ENCODE data around the gene TMEM231. TPM values are rescaled to one million over a fixed set of nuclear protein-coding genes. Genes with fewer than 3 reads are reported as not detected.

TMEM231 gene
- total RNA-seq, 1 experiment from 2014 or later = 3.4 TPM

- Histone ChIP-seq H3K4ac (ENCODE audit: low read depth, low read length) (no peak overlapping the region), H3K79me1 (ENCODE audit: insufficient read depth, low read depth, low read length, poor library complexity, severe bottlenecking) (no peaks in the 10 kb centered on the region), H3K79me2 (ENCODE audit: insufficient read depth, low read length) (no peaks in the 10 kb centered on the region), H2AFZ (ENCODE audit: low read length) (no peak overlapping the region), H3K9ac (ENCODE audit: extremely low read depth, insufficient read length, low read length) (peak overlapping the region; percentile 58), H3K56ac (ENCODE audit: insufficient read length, low read depth, low read length) (no peak overlapping the region), H3K4me2 (ENCODE audit: insufficient read depth, insufficient read length, low read length) (peak overlapping the region; percentile 65), H3K27ac (ENCODE audit: insufficient read length, low read depth, low read length) (no peak overlapping the region), H3K9me3 (ENCODE audit: control insufficient read depth, low read depth, low read length) (no peaks in the 10 kb centered on the region), H3K14ac (ENCODE audit: insufficient read depth, low read length) (peak overlapping the region; percentile 43), H2BK12ac (ENCODE audit: insufficient read length, low read depth, low read length) (no peak overlapping the region), H2BK5ac (ENCODE audit: insufficient read length, low read length) (no peak overlapping the region), H3K23ac (ENCODE audit: insufficient read length, low read depth, low read length) (no peak overlapping the region), H4K20me1 (ENCODE audit: control insufficient read depth, insufficient read depth, insufficient read length) (peaks cover 3% of the 10 kb centered on the region), H2AK5ac (ENCODE audit: insufficient read length, low read length) (no peak overlapping the region), H2BK15ac (ENCODE audit: low read depth, low read length) (no peak overlapping the region), H3K18ac (ENCODE audit: insufficient read length, low read depth, low read length) (peak overlapping the region; percentile 72), H4K91ac (ENCODE audit: insufficient read length, low read depth, low read length) (no peak overlapping the region), H4K8ac (replicated peaks; ENCODE audit: insufficient read length, low read depth, low read length) (no peak overlapping the region), H3T11ph (ENCODE audit: low read length) (no peak overlapping the region), H3K27me3 (ENCODE audit: insufficient read depth, low read length) (no peaks in the 10 kb centered on the region), H3K4me1 (ENCODE audit: insufficient read depth, low read length) (no peaks in the 10 kb centered on the region; the same call in 1 of the 2 replicates), H4K5ac (ENCODE audit: insufficient read length, low read depth, low read length) (no peak overlapping the region), H3K23me2 (ENCODE audit: insufficient read length, low read depth, low read length, poor library complexity, severe bottlenecking) (peaks cover 12% of the 10 kb centered on the region), H2BK120ac (ENCODE audit: low read depth, low read length, poor library complexity, severe bottlenecking) (no peak overlapping the region), H2BK20ac (ENCODE audit: low read depth, low read length, poor library complexity, severe bottlenecking) (no peak overlapping the region)
- H3K27me3 Mint-ChIP-seq (ENCODE audit: low read depth) = peaks cover 6% of the 10 kb centered on the region; the same call in 1 of the 2 replicates
- TF ChIP-seq CTCF (conservative IDR thresholded peaks at IDR 0.05) = no peak
- peak overlapping the region; percentile 85 to 94 for H3K4me3 Mint-ChIP-seq
- DNase-seq = no peak
- no peaks in the 10 kb centered on the region for H3K9me3 Mint-ChIP-seq
- H3K4me1 Mint-ChIP-seq = peaks cover 17 to 20% of the 10 kb centered on the region in 2 experiments
- H3K36me3 Mint-ChIP-seq (ENCODE audit: insufficient read depth in 1 of 3, low read depth in 3 of 3) = peaks cover 0 to 9% (median 0%) of the 10 kb centered on the region in 3 experiments; a peak in 3 of 7 replicates
- peak overlapping the region; percentile 60 to 81 (median 61); a peak in 4 of 7 replicates for H3K27ac Mint-ChIP-seq
- no CpG with 5 or more reads among the region's 26 CpGs for WGBS (ENCODE audit: extremely low coverage, insufficient read length, low lambda C conversion rate)
Observed at GRCh38 chr16:75494661-75495075, 61.4 kb downstream of the TMEM231 start.
